Liver (tissue), 9 donors: ENCODE measurements around the gene TJP2. TPM values are rescaled to one million over a fixed set of nuclear protein-coding genes. Genes with fewer than 3 reads are reported as not detected.

Experiments
- DNase-seq: peaks from one replicate; pipeline ENCODE4 v3.0.0-alpha.2; 2017; ENCODE audit warnings: low spot score
- H3K27ac ChIP-seq, 2 donors: one replicate each; pipeline ENCODE4 v1.7.0; 2013; ENCODE audit warnings: inconsistent platforms in 2 of 2, low read length in 2 of 2, control low read depth in 1 of 2, low read depth in 1 of 2, mild to moderate bottlenecking in 1 of 2
- H3K27me3 ChIP-seq, 4 donors: one replicate each; pipeline versions ENCODE4 v1.6.1 to v1.7.0; 2013; ENCODE audit warnings: low read length in 3 of 4, inconsistent platforms in 1 of 4, mild to moderate bottlenecking in 1 of 4, moderate library complexity in 1 of 4; ENCODE audit not compliant: control insufficient read depth in 4 of 4, insufficient read depth in 4 of 4
- H3K36me3 ChIP-seq, 4 donors: one replicate each; pipeline versions ENCODE4 v1.6.1 to v1.7.0; 2013; ENCODE audit warnings: low read length in 3 of 4, mild to moderate bottlenecking in 3 of 4, low read depth in 1 of 4, moderate library complexity in 1 of 4; ENCODE audit not compliant: control insufficient read depth in 4 of 4, insufficient read depth in 3 of 4
- H3K4me1 ChIP-seq, 4 donors: one replicate each; pipeline versions ENCODE4 v1.6.1 to v1.7.0; 2013; ENCODE audit warnings: low read length in 3 of 4, mild to moderate bottlenecking in 3 of 4, moderate library complexity in 1 of 4; ENCODE audit not compliant: control insufficient read depth in 4 of 4, insufficient read depth in 4 of 4
- H3K4me3 ChIP-seq, 3 donors: one replicate each; pipeline versions ENCODE4 v1.6.1 to v1.7.0; 2013; ENCODE audit warnings: low read length in 3 of 3, control low read depth in 1 of 3, low read depth in 1 of 3, mild to moderate bottlenecking in 1 of 3
- H3K9ac ChIP-seq, 2 donors: one replicate each; pipeline ENCODE4 v1.7.0; 2013; ENCODE audit warnings: low read length in 2 of 2, mild to moderate bottlenecking in 2 of 2, moderate library complexity in 2 of 2, control low read depth in 1 of 2, low read depth in 1 of 2
- H3K9me3 ChIP-seq, 4 donors: one replicate each; pipeline versions ENCODE4 v1.6.1 to v1.7.0; 2013; ENCODE audit warnings: low read length in 3 of 4; ENCODE audit not compliant: control insufficient read depth in 4 of 4
- EGR1 ChIP-seq, 2 donors: IDR thresholded peaks; 2 replicates each; pipeline ENCODE4 v1.6.1; 2016 to 2018; ENCODE audit warnings: antibody characterized with exemption in 2 of 2, low read depth in 2 of 2
- FOXA1 ChIP-seq: IDR thresholded peaks from 2 replicates; pipeline ENCODE4 v1.6.1; 2016; ENCODE audit warnings: antibody characterized with exemption
- GABPA ChIP-seq, 2 donors: IDR thresholded peaks in 1 of 2; conservative IDR thresholded peaks in 1 of 2; 2 replicates each; pipeline ENCODE4 v1.6.1; 2016; ENCODE audit warnings: antibody characterized with exemption in 2 of 2, mild to moderate bottlenecking in 1 of 2, moderate library complexity in 1 of 2
- HNF4G ChIP-seq: IDR thresholded peaks from 2 replicates; pipeline ENCODE4 v1.6.1; 2016; ENCODE audit warnings: antibody characterized with exemption
- JUND ChIP-seq, 2 donors: IDR thresholded peaks; 2 replicates each; pipeline ENCODE4 v1.6.1; 2016; ENCODE audit warnings: antibody characterized with exemption in 2 of 2
- NR2F2 ChIP-seq: IDR thresholded peaks from 2 replicates; pipeline ENCODE4 v1.6.1; 2016; ENCODE audit warnings: antibody characterized with exemption
- RAD21 ChIP-seq, 2 donors: IDR thresholded peaks; 2 replicates each; pipeline ENCODE4 v1.6.1; 2016; ENCODE audit warnings: antibody characterized with exemption in 2 of 2, mild to moderate bottlenecking in 2 of 2
- SP1 ChIP-seq: IDR thresholded peaks from 2 replicates; pipeline ENCODE4 v1.6.1; 2018; ENCODE audit warnings: antibody characterized with exemption, mild to moderate bottlenecking
- TAF1 ChIP-seq: conservative IDR thresholded peaks from 2 replicates; pipeline ENCODE4 v1.6.1; 2016; ENCODE audit warnings: antibody characterized with exemption, mild to moderate bottlenecking
- YY1 ChIP-seq: IDR thresholded peaks from 2 replicates; pipeline ENCODE4 v1.6.1; 2016; ENCODE audit warnings: antibody characterized with exemption, mild to moderate bottlenecking
- WGBS: extraction: QIAGEN DNeasy Blood & Tissue Kit; methylation state at CpG from one replicate; pipeline ENCODE4 v1.1.7; 2013; 5-methylcytosine and 5-hydroxymethylcytosine counted together
- polyA plus RNA-seq, 2 donors: library from polyadenylated mRNA; stranded (reverse) in 1 of 2; unstranded in 1 of 2; fragments of 200-250 nt in 1 of 2; fragments of >200 nt in 1 of 2; fragmentation: Nextera tagmentation in 1 of 2; extraction: Ambion mirVana in 1 of 2; gene quantifications; one replicate each; pipeline versions ENCODE4 v1.2.1 to v1.2.3, GENCODE V29; 2013 to 2015
- total RNA-seq, 2 donors: library from RNA; depleted of rRNA; stranded (reverse); fragments of >200 nt; gene quantifications; one replicate each; pipeline ENCODE4 v1.2.3, GENCODE V29; 2014
- TF ChIP-seq, protein P1 (sequence below): IDR thresholded peaks from 2 replicates; pipeline ENCODE4 v1.6.1; 2016; ENCODE audit warnings: antibody characterized with exemption
- TF ChIP-seq, protein P2 (sequence below): IDR thresholded peaks from 2 replicates; pipeline ENCODE4 v1.6.1; 2016; ENCODE audit warnings: antibody characterized with exemption
- TF ChIP-seq, protein P3 (sequence below): fragments of 150-350 bp; IDR thresholded peaks from 2 replicates; pipeline ENCODE4 v1.5.1; 2017; ENCODE audit warnings: improper control_type of control experiment, low read depth, low read length; ENCODE audit not compliant: missing input control
- donor health status: healthy.
- donor health status: healthy.
- donor health status: healthy.
- donor health status: healthy.
- donor health status: healthy.

TJP2 gene
- total and polyA plus RNA-seq, 4 donors: 23.2 to 74.0 (median 32.6) TPM

DNA sequence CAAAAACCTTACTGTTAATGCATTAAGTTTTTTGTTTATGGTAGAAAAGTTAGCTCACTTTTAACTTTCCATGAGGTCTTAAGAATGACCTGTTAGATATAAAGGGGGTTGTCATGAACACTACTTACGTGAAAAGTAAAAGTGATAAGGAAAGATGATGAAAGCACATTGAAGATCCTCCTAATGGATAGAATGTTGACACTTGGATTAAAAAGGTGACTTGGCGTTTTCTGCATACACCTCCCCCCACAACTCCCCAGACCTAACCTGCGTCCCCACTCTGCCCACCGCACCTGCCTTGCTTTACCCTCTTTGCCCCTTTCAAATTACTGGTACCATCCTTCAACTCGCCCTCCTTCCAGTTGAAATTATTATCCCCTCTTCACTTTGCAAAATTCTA is 32.0 kb downstream of the TJP2 start:
- H3K27me3 ChIP-seq: no peaks in the 10 kb centered on the region
- DNase-seq: no peak
- WGBS: 96% methylated on average over 5 of the region's 5 CpGs
- H3K4me1 ChIP-seq: peaks cover 9 to 21% (median 11%) of the 10 kb centered on the region in 4 donors
- H3K4me3 ChIP-seq: no peak overlapping the region
- H3K36me3 ChIP-seq: peaks cover 0 to 3% (median 1%) of the 10 kb centered on the region in 4 donors
- no peaks in the 10 kb centered on the region for H3K9me3 ChIP-seq
- no peak overlapping the region for H3K27ac ChIP-seq
- TF ChIP-seq JUND (IDR thresholded peaks at IDR 0.05) (no peak), TAF1 (no peak), SP1 (no peak), FOXA1 (no peak)
- H3K9ac ChIP-seq: no peak overlapping the region

DNA sequence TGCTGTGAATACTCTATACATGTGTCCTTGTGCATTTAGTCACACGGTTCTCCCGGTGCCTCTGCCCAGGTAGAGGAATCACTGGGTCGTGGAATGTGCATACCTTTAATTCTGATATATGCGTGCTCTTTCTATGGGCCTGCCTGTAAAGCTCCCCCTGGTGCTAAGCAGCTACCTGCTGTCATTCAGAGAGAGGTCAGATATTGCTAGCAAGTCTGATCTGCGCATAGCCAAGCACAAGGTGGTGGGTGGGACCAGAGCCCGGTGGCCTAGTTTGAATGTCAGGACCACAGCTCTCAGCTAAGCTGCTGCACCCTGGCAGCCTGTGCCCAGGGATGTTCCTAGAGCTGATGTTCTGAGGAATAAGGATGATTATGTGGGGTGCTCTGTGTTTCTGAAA is 33.4 kb downstream of the TJP2 start:
- H3K27ac ChIP-seq: no peak overlapping the region
- no peak for TF ChIP-seq FOXA1
- H3K27me3 ChIP-seq: no peaks in the 10 kb centered on the region
- H3K4me1 ChIP-seq: peaks cover 7 to 19% (median 11%) of the 10 kb centered on the region in 4 donors
- H3K4me3 ChIP-seq: no peak overlapping the region
- no peak for DNase-seq
- H3K9me3 ChIP-seq: no peaks in the 10 kb centered on the region
- peaks cover 0 to 3% (median 0%) of the 10 kb centered on the region in 4 donors for H3K36me3 ChIP-seq
- H3K9ac ChIP-seq: no peak overlapping the region
- WGBS: 59% methylated on average over 6 of the region's 6 CpGs

DNA sequence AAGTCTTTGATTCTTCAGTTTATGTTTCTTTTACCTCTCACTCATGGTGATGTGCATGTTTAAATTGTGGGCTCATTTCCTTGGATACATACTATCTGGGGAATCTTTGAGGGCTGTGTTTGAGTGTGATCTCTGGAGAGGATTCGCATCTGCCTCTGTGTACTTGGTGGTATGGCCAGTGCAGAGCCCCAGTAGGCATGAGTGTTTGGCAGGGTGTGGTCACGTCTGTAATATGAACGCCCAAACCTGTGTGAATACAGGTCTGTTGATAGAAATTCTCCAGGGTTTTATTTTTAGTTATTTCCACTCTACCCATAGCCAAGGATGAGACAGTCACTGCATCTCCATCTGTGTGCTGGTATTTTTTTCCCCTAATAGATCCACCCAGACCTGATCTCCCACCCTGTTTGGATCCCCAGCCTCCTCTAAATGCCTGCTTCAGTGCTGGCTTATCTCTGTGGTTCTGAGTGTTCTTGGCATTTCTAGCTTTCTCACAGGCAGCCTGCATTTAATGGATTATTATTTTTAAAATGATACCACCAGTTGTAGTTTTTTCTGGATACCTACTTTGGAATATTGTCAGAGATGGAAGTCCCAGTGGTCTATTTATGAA is 37.5 kb downstream of the TJP2 start:
- H3K27me3 ChIP-seq: no peaks in the 10 kb centered on the region
- no peak overlapping the region for H3K27ac ChIP-seq
- peaks cover 14 to 48% (median 25%) of the 10 kb centered on the region in 4 donors for H3K4me1 ChIP-seq
- H3K9me3 ChIP-seq: no peaks in the 10 kb centered on the region
- no peak for DNase-seq
- peaks cover 0 to 3% (median 1%) of the 10 kb centered on the region in 4 donors for H3K36me3 ChIP-seq
- WGBS: 89% methylated on average over 3 of the region's 3 CpGs
- no peak for TF ChIP-seq FOXA1
- TF ChIP-seq, protein P1, sequence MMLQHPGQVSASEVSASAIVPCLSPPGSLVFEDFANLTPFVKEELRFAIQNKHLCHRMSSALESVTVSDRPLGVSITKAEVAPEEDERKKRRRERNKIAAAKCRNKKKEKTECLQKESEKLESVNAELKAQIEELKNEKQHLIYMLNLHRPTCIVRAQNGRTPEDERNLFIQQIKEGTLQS: no peak
- TF ChIP-seq RAD21 (IDR thresholded peaks at IDR 0.05): no peak
- TF ChIP-seq EGR1 (IDR thresholded peaks at IDR 0.05; ENCODE audit: low read depth in 2 of 2): no peak
- TF ChIP-seq TAF1: no peak
- TF ChIP-seq YY1: no peak
- TF ChIP-seq, protein P2, sequence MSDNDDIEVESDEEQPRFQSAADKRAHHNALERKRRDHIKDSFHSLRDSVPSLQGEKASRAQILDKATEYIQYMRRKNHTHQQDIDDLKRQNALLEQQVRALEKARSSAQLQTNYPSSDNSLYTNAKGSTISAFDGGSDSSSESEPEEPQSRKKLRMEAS: no peak
- no peak for TF ChIP-seq HNF4G
- no peak for TF ChIP-seq JUND (IDR thresholded peaks at IDR 0.05)
- no peak for TF ChIP-seq NR2F2
- TF ChIP-seq GABPA (IDR thresholded peaks at IDR 0.05 in 1 of 2, conservative IDR thresholded peaks at IDR 0.05 in 1 of 2): no peak
- TF ChIP-seq, protein P3, sequence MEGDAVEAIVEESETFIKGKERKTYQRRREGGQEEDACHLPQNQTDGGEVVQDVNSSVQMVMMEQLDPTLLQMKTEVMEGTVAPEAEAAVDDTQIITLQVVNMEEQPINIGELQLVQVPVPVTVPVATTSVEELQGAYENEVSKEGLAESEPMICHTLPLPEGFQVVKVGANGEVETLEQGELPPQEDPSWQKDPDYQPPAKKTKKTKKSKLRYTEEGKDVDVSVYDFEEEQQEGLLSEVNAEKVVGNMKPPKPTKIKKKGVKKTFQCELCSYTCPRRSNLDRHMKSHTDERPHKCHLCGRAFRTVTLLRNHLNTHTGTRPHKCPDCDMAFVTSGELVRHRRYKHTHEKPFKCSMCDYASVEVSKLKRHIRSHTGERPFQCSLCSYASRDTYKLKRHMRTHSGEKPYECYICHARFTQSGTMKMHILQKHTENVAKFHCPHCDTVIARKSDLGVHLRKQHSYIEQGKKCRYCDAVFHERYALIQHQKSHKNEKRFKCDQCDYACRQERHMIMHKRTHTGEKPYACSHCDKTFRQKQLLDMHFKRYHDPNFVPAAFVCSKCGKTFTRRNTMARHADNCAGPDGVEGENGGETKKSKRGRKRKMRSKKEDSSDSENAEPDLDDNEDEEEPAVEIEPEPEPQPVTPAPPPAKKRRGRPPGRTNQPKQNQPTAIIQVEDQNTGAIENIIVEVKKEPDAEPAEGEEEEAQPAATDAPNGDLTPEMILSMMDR: no peak
- H3K4me3 ChIP-seq: no peak overlapping the region
- H3K9ac ChIP-seq: no peak overlapping the region
